DOHH2 (cell line): ENCODE results near the gene APLP1.

Experiments
- H3F3A ChIP-seq: fragments of 200-600 bp; sonication (generic), shearing (Covaris generic); 2 replicates; pipeline ENCODE4 v1.6.0; 2016; ENCODE audit warnings: antibody characterized with exemption, mild to moderate bottlenecking; ENCODE audit not compliant: control insufficient read depth, insufficient read depth
- H3K27ac ChIP-seq: fragments of 200-600 bp; sonication (generic); 2 replicates; pipeline ENCODE4 v1.5.1; 2014; ENCODE audit warnings: low read depth, mild to moderate bottlenecking, low read length, moderate library complexity
- H3K27me3 ChIP-seq: fragments of 200-600 bp; sonication (generic); 2 replicates; pipeline ENCODE4 v1.6.1; 2014; ENCODE audit warnings: mild to moderate bottlenecking, low read length, mixed read lengths; ENCODE audit not compliant: control insufficient read depth
- H3K36me3 ChIP-seq: fragments of 200-600 bp; sonication (generic); 2 replicates; pipeline ENCODE4 v1.6.1; 2014; ENCODE audit warnings: mild to moderate bottlenecking, low read length, moderate library complexity, mixed read lengths; ENCODE audit not compliant: control insufficient read depth
- H3K4me1 ChIP-seq: fragments of 200-600 bp; sonication (generic); 2 replicates; pipeline ENCODE4 v1.6.1; 2014; ENCODE audit warnings: mild to moderate bottlenecking, low read length, mixed read lengths; ENCODE audit not compliant: control insufficient read depth
- H3K4me2 ChIP-seq: fragments of 200-600 bp; sonication (generic); 2 replicates; pipeline ENCODE4 v1.6.0; 2014; ENCODE audit warnings: mild to moderate bottlenecking, low read length, moderate library complexity
- H3K4me3 ChIP-seq: fragments of 200-600 bp; sonication (generic); 2 replicates; pipeline ENCODE4 v1.5.1; 2014; ENCODE audit warnings: mild to moderate bottlenecking, low read length, mixed read lengths
- H3K79me2 ChIP-seq: fragments of 200-600 bp; sonication (generic); 2 replicates; pipeline ENCODE4 v1.6.1; 2014; ENCODE audit warnings: mild to moderate bottlenecking, low read length, mixed read lengths; ENCODE audit not compliant: control insufficient read depth
- H3K9me2 ChIP-seq: fragments of 200-600 bp; sonication (generic); replicated peaks from 2 replicates; pipeline ENCODE4 v1.6.1; 2014; ENCODE audit warnings: mild to moderate bottlenecking, low read length, mixed read lengths; ENCODE audit not compliant: control insufficient read depth
- H3K9me3 ChIP-seq: fragments of 200-600 bp; sonication (generic); 2 replicates; pipeline ENCODE4 v1.6.1; 2014; ENCODE audit warnings: antibody characterized with exemption, low read length, mixed read lengths; ENCODE audit not compliant: control insufficient read depth, insufficient read depth
- H4K20me1 ChIP-seq: fragments of 200-600 bp; sonication (generic); 2 replicates; pipeline ENCODE4 v1.6.0; 2014; ENCODE audit warnings: low read depth, mild to moderate bottlenecking, antibody characterized with exemption, low read length, moderate library complexity; ENCODE audit not compliant: control insufficient read depth, insufficient read depth
- CTCF ChIP-seq: fragments of 200-600 bp; sonication (generic); IDR thresholded peaks from one replicate; pipeline ENCODE4 v1.5.1; 2014; ENCODE audit warnings: antibody characterized with exemption, mild to moderate bottlenecking, low read depth, low read length; ENCODE audit not compliant: poor library complexity, severe bottlenecking
- EZH2phosphoT487 ChIP-seq: fragments of 200-600 bp; sonication (generic); IDR thresholded peaks from 2 replicates; pipeline ENCODE4 v1.6.1; 2017; ENCODE audit warnings: borderline replicate concordance, mild to moderate bottlenecking, antibody characterized with exemption, low read length, moderate library complexity, mixed read lengths

The APLP1 gene

GRCh38 chr19:35883882-35884281 lies 15.5 kb downstream of the APLP1 start:
- Histone ChIP-seq H4K20me1 (0 out of 2 replicates have a peak, but pooled peaks cover 4% of the 10 kb centered on the region), H3F3A (peaks cover 18% of the 10 kb centered on the region), H3K9me2 (no peaks in the 10 kb centered on the region), H3K27ac (no peak overlapping the region), H3K4me3 (no peak overlapping the region), H3K36me3 (peaks cover 20% of the 10 kb centered on the region), H3K79me2 (no peaks in the 10 kb centered on the region), H3K27me3 (peaks cover 5% of the 10 kb centered on the region; the same call in 1 of the 2 replicates), H3K4me2 (no peak overlapping the region), H3K4me1 (peaks cover 18% of the 10 kb centered on the region), H3K9me3 (no peaks in the 10 kb centered on the region)
- TF ChIP-seq CTCF (no peak), EZH2phosphoT487 (no peak)

- no peak overlapping the region for H3K27ac ChIP-seq
- no peak overlapping the region for H3K4me3 ChIP-seq
- no peak overlapping the region for H3K4me2 ChIP-seq
- peaks cover 34% of the 10 kb centered on the region for H3K36me3 ChIP-seq
- no peaks in the 10 kb centered on the region for H3K9me2 ChIP-seq
- H3K27me3 ChIP-seq, result no peaks in the 10 kb centered on the region
- no peaks in the 10 kb centered on the region for H3K79me2 ChIP-seq
- H3F3A ChIP-seq, result peaks cover 18% of the 10 kb centered on the region
- TF ChIP-seq CTCF (no peak), EZH2phosphoT487 (no peak)
- H4K20me1 ChIP-seq, result 0 out of 2 replicates have a peak, but pooled peaks cover 4% of the 10 kb centered on the region
- no peaks in the 10 kb centered on the region for H3K9me3 ChIP-seq
- peaks cover 12% of the 10 kb centered on the region for H3K4me1 ChIP-seq
Measured at GRCh38 chr19:35885225-35885738, 16.9 kb downstream of the APLP1 start.

- H3K9me3 ChIP-seq, result no peaks in the 10 kb centered on the region
- no peak for TF ChIP-seq EZH2phosphoT487
- TF ChIP-seq CTCF, result no peak
Measured at GRCh38 chr19:35885904-35886303, 17.5 kb downstream of the APLP1 start.

More at GRCh38 chr19:35885904-35886303, 17.5 kb downstream of the APLP1 start:
- Histone ChIP-seq H3K27ac (no peak overlapping the region), H3K4me3 (no peak overlapping the region), H3K36me3 (peaks cover 40% of the 10 kb centered on the region), H3K9me2 (no peaks in the 10 kb centered on the region), H3K4me1 (peaks cover 12% of the 10 kb centered on the region), H4K20me1 (0 out of 2 replicates have a peak, but pooled peaks cover 4% of the 10 kb centered on the region), H3F3A (peaks cover 18% of the 10 kb centered on the region), H3K79me2 (no peaks in the 10 kb centered on the region), H3K4me2 (no peak overlapping the region), H3K27me3 (no peaks in the 10 kb centered on the region)
